ENCODE results near the gene RNF19B. TPM values are rescaled to one million over a fixed set of nuclear protein-coding genes. Genes with fewer than 3 reads are reported as not detected.

The RNF19B gene
- total RNA-seq, 2 donors from 2014 or later, result 17.8 TPM

- Mint-ChIP-seq H3K4me1 (peaks cover 19% of the 10 kb centered on the region), H3K36me3 (ENCODE audit: low read depth) (no peaks in the 10 kb centered on the region), H3K27ac (no peak overlapping the region), H3K4me3 (no peak overlapping the region), H3K9me3 (no peaks in the 10 kb centered on the region), H3K27me3 (ENCODE audit: insufficient read depth) (peaks cover 5% of the 10 kb centered on the region)
- no peak for TF ChIP-seq CTCF (conservative IDR thresholded peaks at IDR 0.05)
- no peaks in the 10 kb centered on the region for H3K27me3 ChIP-seq (ENCODE audit: control insufficient read depth, insufficient read depth, low read length, poor library complexity, severe bottlenecking)
- H3K27ac ChIP-seq (ENCODE audit: low read depth, low read length), result no peak overlapping the region
- H3K4me1 ChIP-seq (ENCODE audit: control insufficient read depth, insufficient read depth, low read length), result peaks cover 3% of the 10 kb centered on the region
- no peaks in the 10 kb centered on the region for H3K36me3 ChIP-seq (ENCODE audit: control insufficient read depth, insufficient read depth, low read length)
- H3K9ac ChIP-seq (ENCODE audit: extremely low read depth, low read length, poor library complexity, severe bottlenecking), result no peak overlapping the region
- WGBS, 2 experiments (ENCODE audit: insufficient coverage in 1 of 2, insufficient read length in 1 of 2), result 88 to 95% methylated on average over 7 to 8 of the region's 8 CpGs
- H3K4me3 ChIP-seq (ENCODE audit: low read length), result no peak overlapping the region
- no peaks in the 10 kb centered on the region for H3K9me3 ChIP-seq (ENCODE audit: control insufficient read depth, low read length)
- no peak for DNase-seq
These were observed 3.7 kb downstream of the RNF19B start for GRCh38 chr1:32960819-32961355.

GRCh38 chr1:32960342-32960741, 4.3 kb downstream of the RNF19B start:
- no peak overlapping the region for H3K27ac ChIP-seq (ENCODE audit: low read depth, low read length)
- peaks cover 5% of the 10 kb centered on the region for H3K27me3 Mint-ChIP-seq (ENCODE audit: insufficient read depth)
- peaks cover 19% of the 10 kb centered on the region for H3K4me1 Mint-ChIP-seq
- no peaks in the 10 kb centered on the region for H3K9me3 ChIP-seq (ENCODE audit: control insufficient read depth, low read length)
- no peak overlapping the region for H3K27ac Mint-ChIP-seq
- 82 to 83% methylated on average over 2 of the region's 2 CpGs for WGBS, 2 experiments (ENCODE audit: insufficient coverage in 1 of 2, insufficient read length in 1 of 2)
- no peaks in the 10 kb centered on the region for H3K27me3 ChIP-seq (ENCODE audit: control insufficient read depth, insufficient read depth, low read length, poor library complexity, severe bottlenecking)
- no peaks in the 10 kb centered on the region for H3K36me3 ChIP-seq (ENCODE audit: control insufficient read depth, insufficient read depth, low read length)
- peaks cover 3% of the 10 kb centered on the region for H3K4me1 ChIP-seq (ENCODE audit: control insufficient read depth, insufficient read depth, low read length)
- no peaks in the 10 kb centered on the region for H3K9me3 Mint-ChIP-seq
- no peak for TF ChIP-seq CTCF (conservative IDR thresholded peaks at IDR 0.05)
- H3K4me3 Mint-ChIP-seq, result no peak overlapping the region
- H3K36me3 Mint-ChIP-seq (ENCODE audit: low read depth), result peaks cover 3% of the 10 kb centered on the region
- no peak overlapping the region for H3K9ac ChIP-seq (ENCODE audit: extremely low read depth, low read length, poor library complexity, severe bottlenecking)
- no peak overlapping the region for H3K4me3 ChIP-seq (ENCODE audit: low read length)
- no peak for DNase-seq

- Mint-ChIP-seq H3K27me3 (ENCODE audit: insufficient read depth) (peaks cover 5% of the 10 kb centered on the region), H3K4me1 (peaks cover 17% of the 10 kb centered on the region)
These were observed 5.8 kb downstream of the RNF19B start for GRCh38 chr1:32958827-32959226.

More at GRCh38 chr1:32958827-32959226, 5.8 kb downstream of the RNF19B start:
- whole genome bisulfite sequencing, 2 experiments (ENCODE audit: insufficient coverage in 1 of 2, insufficient read length in 1 of 2), result 93 to 100% methylated on average over 1 of the region's 1 CpG
- no peaks in the 10 kb centered on the region for H3K27me3 ChIP-seq (ENCODE audit: control insufficient read depth, insufficient read depth, low read length, poor library complexity, severe bottlenecking)
- H3K9me3 ChIP-seq (ENCODE audit: control insufficient read depth, low read length), result no peaks in the 10 kb centered on the region
- H3K9ac ChIP-seq (ENCODE audit: extremely low read depth, low read length, poor library complexity, severe bottlenecking), result no peak overlapping the region
- H3K4me3 Mint-ChIP-seq, result no peak overlapping the region
- peaks cover 6% of the 10 kb centered on the region for H3K36me3 ChIP-seq (ENCODE audit: control insufficient read depth, insufficient read depth, low read length)
- H3K36me3 Mint-ChIP-seq (ENCODE audit: low read depth), result peaks cover 3% of the 10 kb centered on the region
- H3K27ac Mint-ChIP-seq, result no peak overlapping the region
- H3K4me3 ChIP-seq (ENCODE audit: low read length), result no peak overlapping the region
- no peak for DNase-seq
- H3K27ac ChIP-seq (ENCODE audit: low read depth, low read length), result no peak overlapping the region
- no peaks in the 10 kb centered on the region for H3K9me3 Mint-ChIP-seq
- no peak for TF ChIP-seq CTCF (conservative IDR thresholded peaks at IDR 0.05)
- peaks cover 3% of the 10 kb centered on the region for H3K4me1 ChIP-seq (ENCODE audit: control insufficient read depth, insufficient read depth, low read length)
